ENCODE results near the gene COPS9. TPM values are rescaled to one million over a fixed set of nuclear protein-coding genes. Genes with fewer than 3 reads are reported as not detected.

COPS9 gene
- polyA plus RNA-seq, 1 donor (not counting 4 experiments of a cell fraction or from before 2014, with no cell fraction given) = 399 TPM

GRCh38 chr2:240125742-240126141 is 10.4 kb downstream of the COPS9 start:
- no peaks in the 10 kb centered on the region for H3K9me1 ChIP-seq (ENCODE audit: control insufficient read depth, extremely low read depth, insufficient read depth, low read length)
- H3K27me3 ChIP-seq (ENCODE audit: control insufficient read depth, extremely low read depth, insufficient read depth, low read length) = peaks cover 2% of the 10 kb centered on the region
- no peaks in the 10 kb centered on the region for H3K4me1 ChIP-seq (ENCODE audit: control insufficient read depth, extremely low read depth, insufficient read depth, low read length)
- TF ChIP-seq EZH2 (IDR thresholded peaks at IDR 0.05; ENCODE audit: low read length) = no peak
- no peak for TF ChIP-seq CTCF (optimal IDR thresholded peaks at IDR 0.05 in 1 of 3, IDR thresholded peaks at IDR 0.05 in 1 of 3, conservative IDR thresholded peaks at IDR 0.05 in 1 of 3; ENCODE audit: extremely low read depth in 1 of 3, insufficient read depth in 2 of 3, low read length in 3 of 3)
- H3K36me3 ChIP-seq (ENCODE audit: control insufficient read depth in 2 of 2, extremely low read depth in 1 of 2, insufficient read depth in 2 of 2, low read length in 2 of 2) = peaks cover 20 to 24% of the 10 kb centered on the region in 2 experiments
- H3K79me2 ChIP-seq (ENCODE audit: control insufficient read depth, insufficient read depth, low read length) = no peaks in the 10 kb centered on the region
- no peak overlapping the region for H3K27ac ChIP-seq (ENCODE audit: control insufficient read depth, insufficient read depth, low read length)
- H3K4me3 ChIP-seq (ENCODE audit: control insufficient read depth in 2 of 3, extremely low read depth in 1 of 3, insufficient read depth in 2 of 3, low read depth in 1 of 3, low read length in 3 of 3) = no peak overlapping the region
- no peaks in the 10 kb centered on the region for H3K9me3 ChIP-seq (ENCODE audit: control insufficient read depth, low read depth, low read length)
- no peak overlapping the region for H3K9ac ChIP-seq (ENCODE audit: control insufficient read depth, extremely low read depth, insufficient read depth, low read length)
- H4K20me1 ChIP-seq (ENCODE audit: control insufficient read depth, extremely low read depth, insufficient read depth, low read length) = no peaks in the 10 kb centered on the region
- FAIRE-seq = no peak
- H2AFZ ChIP-seq (ENCODE audit: control insufficient read depth, low read length) = no peak overlapping the region
- DNase-seq (ENCODE audit: low read depth, low spot score) = no peak
- H3K4me2 ChIP-seq (ENCODE audit: control insufficient read depth, extremely low read depth, insufficient read depth, low read depth, low read length) = no peak overlapping the region
- dilution Hi-C loops (cut with MboI; ENCODE audit: extremely low pct_ligation_motif_present, low sequenced_read_pairs) = no loop called here

- no peak for TF ChIP-seq CTCF (optimal IDR thresholded peaks at IDR 0.05 in 1 of 3, IDR thresholded peaks at IDR 0.05 in 1 of 3, conservative IDR thresholded peaks at IDR 0.05 in 1 of 3; ENCODE audit: extremely low read depth in 1 of 3, insufficient read depth in 2 of 3, low read length in 3 of 3)
- no peak for TF ChIP-seq EZH2 (IDR thresholded peaks at IDR 0.05; ENCODE audit: low read length)
- no peak for FAIRE-seq
Observed at GRCh38 chr2:240124651-240125030, 11.5 kb downstream of the COPS9 start.

More at GRCh38 chr2:240124651-240125030, 11.5 kb downstream of the COPS9 start:
- Histone ChIP-seq H3K9me1 (ENCODE audit: control insufficient read depth, extremely low read depth, insufficient read depth, low read length) (no peaks in the 10 kb centered on the region), H4K20me1 (ENCODE audit: control insufficient read depth, extremely low read depth, insufficient read depth, low read length) (no peaks in the 10 kb centered on the region), H3K4me2 (ENCODE audit: control insufficient read depth, extremely low read depth, insufficient read depth, low read depth, low read length) (no peak overlapping the region), H3K27ac (ENCODE audit: control insufficient read depth, insufficient read depth, low read length) (no peak overlapping the region), H3K27me3 (ENCODE audit: control insufficient read depth, extremely low read depth, insufficient read depth, low read length) (peaks cover 2% of the 10 kb centered on the region), H3K79me2 (ENCODE audit: control insufficient read depth, insufficient read depth, low read length) (no peaks in the 10 kb centered on the region), H2AFZ (ENCODE audit: control insufficient read depth, low read length) (no peak overlapping the region), H3K4me1 (ENCODE audit: control insufficient read depth, extremely low read depth, insufficient read depth, low read length) (no peaks in the 10 kb centered on the region), H3K9ac (ENCODE audit: control insufficient read depth, extremely low read depth, insufficient read depth, low read length) (no peak overlapping the region), H3K4me3 (ENCODE audit: control insufficient read depth in 2 of 3, extremely low read depth in 1 of 3, insufficient read depth in 2 of 3, low read depth in 1 of 3, low read length in 3 of 3) (no peak overlapping the region), H3K36me3 (ENCODE audit: control insufficient read depth in 2 of 2, extremely low read depth in 1 of 2, insufficient read depth in 2 of 2, low read length in 2 of 2) (peaks cover 10 to 14% of the 10 kb centered on the region in 2 experiments), H3K9me3 (ENCODE audit: control insufficient read depth, low read depth, low read length) (no peaks in the 10 kb centered on the region)
- dilution Hi-C loops (cut with MboI; ENCODE audit: extremely low pct_ligation_motif_present, low sequenced_read_pairs) = no loop called here
- no peak for DNase-seq (ENCODE audit: low read depth, low spot score)

Data from keratinocyte (primary cell).